Activated naive CD4-positive, alpha-beta T cell treated with anti-CD3 and anti-CD28 coated beads, Interleukin-2, amount 10 ng/mL, durations not matched to agents 7 days and 5 days (primary cell): ENCODE measurements around the gene CLEC16A.

Source experiments
- CTCF ChIA-PET: fragments of 350-600 bp; sonication (Branson Sonifier 250); formaldehyde crosslinking; loops from one replicate; lab custom pipeline; 2021; ENCODE audit warnings: antibody characterized with exemption; lab: Charles Lee
- DNase-seq: peaks from one replicate; pipeline ENCODE4 v3.0.0-alpha.2; 2020
- H3K27ac Mint-ChIP-seq: one replicate; pipeline ENCODE4 v1.8.0; 2021; ENCODE audit warnings: mild to moderate bottlenecking, moderate library complexity, mixed read lengths
- H3K27me3 Mint-ChIP-seq: one replicate; pipeline ENCODE4 v1.8.0; 2021; ENCODE audit warnings: mild to moderate bottlenecking, mixed read lengths
- H3K36me3 Mint-ChIP-seq: one replicate; pipeline ENCODE4 v1.8.0; 2021; ENCODE audit warnings: mixed read lengths
- H3K4me1 Mint-ChIP-seq: one replicate; pipeline ENCODE4 v1.8.0; 2021; ENCODE audit warnings: mixed read lengths
- H3K4me3 Mint-ChIP-seq: one replicate; pipeline ENCODE4 v1.8.0; 2021; ENCODE audit warnings: mild to moderate bottlenecking, moderate library complexity, mixed read lengths
- H3K9me3 Mint-ChIP-seq: one replicate; pipeline ENCODE4 v1.8.0; 2021; ENCODE audit warnings: mixed read lengths

Gene CLEC16A

DNA sequence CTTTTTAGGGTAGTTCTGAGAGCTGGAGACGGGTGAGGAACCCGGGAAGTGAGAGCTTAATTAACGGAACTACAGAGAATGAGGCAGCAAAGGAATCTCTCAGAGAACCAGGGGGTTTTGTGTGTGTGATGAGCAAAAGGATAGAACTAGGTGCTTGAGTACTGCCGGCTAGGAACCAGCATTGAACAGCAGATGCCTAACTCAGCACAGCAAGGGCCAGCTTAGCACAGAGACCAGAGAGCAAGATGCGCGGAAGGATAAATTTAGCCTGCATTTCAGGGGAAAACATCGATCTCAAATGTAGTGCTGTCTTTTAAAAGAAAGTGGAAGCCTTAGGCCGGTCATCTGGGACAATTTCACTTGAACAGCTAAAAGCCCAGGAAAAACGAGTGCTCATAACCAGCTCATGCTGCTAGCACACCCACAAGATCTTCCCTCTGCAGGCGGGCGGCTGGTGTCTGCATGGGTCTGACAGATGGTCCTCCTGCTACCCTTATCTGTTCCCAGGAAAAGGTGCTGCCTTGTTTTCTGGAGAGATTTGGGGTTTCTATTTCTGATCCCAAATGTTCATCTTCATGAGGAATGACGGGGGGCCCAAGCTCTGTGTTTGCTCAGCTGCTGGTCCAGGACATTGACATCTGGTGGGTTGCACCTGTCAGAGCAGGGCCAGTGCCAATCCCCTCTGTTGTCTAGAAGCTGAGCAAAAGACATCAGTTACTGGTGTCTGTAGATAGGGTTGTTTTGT lies 207.7 kb downstream of the CLEC16A start:
- no peak overlapping the region for H3K27ac Mint-ChIP-seq
- CTCF ChIA-PET, result interaction anchor here (0.9 to 1.3 kb wide), 4 partner anchors 10 to 59 kb away, joined by 3 read pairs; no protein-coding TSS in a partner anchor

DNA sequence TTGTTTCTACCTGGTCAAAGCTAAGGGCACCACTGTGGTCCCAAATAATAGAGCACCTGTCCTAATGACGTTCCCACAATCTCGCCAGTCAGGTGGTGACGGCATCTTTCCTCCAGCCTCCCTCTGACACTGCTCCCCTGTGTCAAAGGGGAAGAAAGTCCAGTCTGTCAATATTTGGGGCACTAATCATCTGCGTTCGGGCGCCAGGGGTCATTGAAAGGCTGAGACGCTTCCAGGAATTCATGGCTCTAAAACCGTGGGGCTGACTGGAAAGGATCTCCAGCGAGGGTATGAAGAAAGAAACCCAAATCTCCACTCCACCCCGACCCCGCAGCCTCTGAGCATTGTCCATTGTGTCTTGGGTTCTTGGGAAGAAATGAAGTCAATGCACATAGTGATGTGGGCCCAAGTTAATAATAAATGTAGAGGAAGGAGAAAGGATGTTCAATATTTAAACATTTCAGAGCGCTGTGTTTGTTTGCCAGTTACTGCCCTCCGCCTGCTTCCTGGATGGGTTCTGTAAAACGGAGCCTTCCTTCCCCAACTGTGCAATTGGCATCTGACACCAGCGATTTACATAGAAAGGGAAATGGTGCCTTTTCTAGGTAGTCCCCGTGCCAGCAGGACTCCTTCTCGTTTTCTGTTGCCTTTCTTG lies 208.4 kb downstream of the CLEC16A start:
- H3K27me3 Mint-ChIP-seq, result peaks cover 3% of the 10 kb centered on the region
- CTCF ChIA-PET, result interaction anchor here (1.3 kb wide), 2 partner anchors 12 to 13 kb away, joined by 3 read pairs; no protein-coding TSS in a partner anchor
- no peak overlapping the region for H3K4me3 Mint-ChIP-seq
- peaks cover 41% of the 10 kb centered on the region for H3K36me3 Mint-ChIP-seq
- H3K9me3 Mint-ChIP-seq, result no peaks in the 10 kb centered on the region
- H3K27ac Mint-ChIP-seq, result no peak overlapping the region
- peaks cover 54% of the 10 kb centered on the region for H3K4me1 Mint-ChIP-seq
- peak; percentile 28 for DNase-seq

More for the DNA sequence above, 207.7 kb downstream of the CLEC16A start:
- peaks cover 40% of the 10 kb centered on the region for H3K36me3 Mint-ChIP-seq
- peaks cover 52% of the 10 kb centered on the region for H3K4me1 Mint-ChIP-seq
- H3K27me3 Mint-ChIP-seq, result peaks cover 3% of the 10 kb centered on the region
- H3K9me3 Mint-ChIP-seq, result no peaks in the 10 kb centered on the region
- DNase-seq, result no peak
- H3K4me3 Mint-ChIP-seq, result no peak overlapping the region

DNA sequence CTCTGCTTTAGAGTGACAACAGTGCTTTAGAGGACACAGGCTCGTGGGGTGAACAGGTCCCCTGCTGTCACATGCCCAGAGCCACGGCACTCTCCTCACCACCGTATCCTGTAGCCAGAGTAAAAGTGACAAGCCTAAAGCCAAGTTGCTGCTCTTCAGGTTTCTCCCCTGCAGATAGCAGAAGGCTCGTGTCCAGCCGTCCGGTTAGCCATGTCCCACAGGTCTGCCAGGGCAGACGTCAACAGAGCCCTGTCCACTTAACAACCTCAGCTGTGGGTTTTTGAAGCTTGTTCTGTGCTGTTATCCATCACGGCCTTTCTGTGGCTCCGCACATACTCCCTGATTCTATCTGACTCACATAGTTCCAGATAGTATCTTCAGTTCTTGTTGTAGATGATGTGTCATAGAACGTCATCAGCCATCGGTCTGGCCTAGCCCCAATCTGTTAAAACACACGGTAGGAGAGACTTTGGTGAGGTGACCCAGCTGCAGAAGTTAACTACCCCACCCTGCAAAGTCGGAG lies 211.0 kb downstream of the CLEC16A start:
- no peak for DNase-seq
- Mint-ChIP-seq H3K36me3 (peaks cover 43% of the 10 kb centered on the region), H3K9me3 (peaks cover 4% of the 10 kb centered on the region), H3K27ac (no peak overlapping the region), H3K4me1 (peaks cover 73% of the 10 kb centered on the region), H3K4me3 (no peak overlapping the region), H3K27me3 (peaks cover 3% of the 10 kb centered on the region)
- CTCF ChIA-PET, result no interaction called here

DNA sequence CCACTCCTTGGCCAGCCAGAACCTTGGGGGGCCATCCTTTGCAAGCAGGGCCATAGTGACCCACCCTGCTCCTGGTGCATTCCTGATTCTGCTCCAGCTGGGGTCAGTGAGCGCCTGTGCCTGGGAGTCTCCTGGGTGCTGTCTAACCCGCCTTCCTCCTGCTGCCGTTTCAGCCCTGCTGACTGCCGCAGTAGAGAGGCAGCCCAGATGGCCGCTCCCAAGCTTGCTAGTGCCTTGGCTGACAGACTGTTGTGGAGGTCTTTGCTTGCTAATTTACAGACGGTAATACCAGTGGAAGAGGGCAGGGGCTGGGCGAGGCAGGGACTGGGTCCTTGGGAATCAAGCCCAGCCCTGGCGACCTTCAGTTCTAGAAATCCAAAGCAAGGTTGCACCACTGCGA lies 212.0 kb downstream of the CLEC16A start:
- no peak overlapping the region for H3K4me3 Mint-ChIP-seq
- CTCF ChIA-PET, result interaction anchor here (1.3 kb wide), 1 partner anchor 16 kb away, joined by 3 read pairs; no protein-coding TSS in a partner anchor
- peaks cover 43% of the 10 kb centered on the region for H3K36me3 Mint-ChIP-seq
- peaks cover 83% of the 10 kb centered on the region for H3K4me1 Mint-ChIP-seq
- H3K27ac Mint-ChIP-seq, result no peak overlapping the region
- H3K9me3 Mint-ChIP-seq, result peaks cover 11% of the 10 kb centered on the region
- DNase-seq, result no peak
- peaks cover 3% of the 10 kb centered on the region for H3K27me3 Mint-ChIP-seq

DNA sequence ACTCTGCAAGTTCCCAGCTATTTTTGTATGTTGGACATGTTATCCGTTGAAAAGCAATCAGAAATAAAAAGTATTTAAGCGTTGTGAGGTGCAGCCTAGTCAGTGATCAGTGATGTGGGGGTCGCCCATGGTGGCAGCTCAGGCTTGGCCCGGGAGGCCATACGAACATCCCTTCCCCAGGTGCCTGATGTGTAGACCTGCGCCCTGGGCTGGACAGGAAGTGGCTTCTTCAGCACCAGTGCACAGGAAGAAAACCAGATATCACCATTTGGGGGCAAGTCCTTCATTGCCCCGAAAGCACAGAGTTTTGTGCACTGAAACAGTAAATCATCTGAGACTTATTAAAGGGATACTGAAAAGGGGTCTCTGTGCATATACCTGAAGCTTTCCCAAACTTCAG lies 212.8 kb downstream of the CLEC16A start:
- Mint-ChIP-seq H3K4me1 (peaks cover 86% of the 10 kb centered on the region), H3K9me3 (peaks cover 11% of the 10 kb centered on the region), H3K36me3 (peaks cover 44% of the 10 kb centered on the region), H3K27me3 (no peaks in the 10 kb centered on the region), H3K27ac (no peak overlapping the region), H3K4me3 (no peak overlapping the region)
- CTCF ChIA-PET, result interaction anchor here (1.2 to 1.3 kb wide), 2 partner anchors 16 to 20 kb away, joined by 3 read pairs; no protein-coding TSS in a partner anchor
- no peak for DNase-seq

DNA sequence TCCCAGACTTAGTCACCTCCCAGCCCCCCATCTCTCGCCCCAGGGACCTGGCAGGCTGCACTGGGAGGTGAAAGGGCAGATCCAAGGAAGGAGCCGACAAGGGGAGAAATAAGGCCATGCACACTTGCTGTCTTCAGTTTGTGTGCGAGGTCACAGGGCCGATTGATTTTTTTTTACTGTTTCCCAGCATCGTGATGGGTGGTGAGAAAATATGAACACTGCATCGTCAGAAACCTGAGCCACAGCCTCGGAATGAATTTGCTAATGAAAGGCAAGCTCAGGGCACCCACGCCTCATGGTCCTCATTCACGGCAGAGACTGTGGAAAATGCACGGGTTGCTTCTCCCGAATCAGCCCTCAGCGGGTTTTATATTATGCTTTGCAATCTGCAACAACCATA lies 213.7 kb downstream of the CLEC16A start:
- Mint-ChIP-seq H3K36me3 (peaks cover 45% of the 10 kb centered on the region), H3K9me3 (peaks cover 11% of the 10 kb centered on the region), H3K4me1 (peaks cover 86% of the 10 kb centered on the region), H3K4me3 (no peak overlapping the region), H3K27me3 (no peaks in the 10 kb centered on the region), H3K27ac (no peak overlapping the region)
- no peak for DNase-seq
- CTCF ChIA-PET, result interaction anchor here (1.2 to 1.3 kb wide), 2 partner anchors 17 to 19 kb away, joined by 3 read pairs; no protein-coding TSS in a partner anchor

DNA sequence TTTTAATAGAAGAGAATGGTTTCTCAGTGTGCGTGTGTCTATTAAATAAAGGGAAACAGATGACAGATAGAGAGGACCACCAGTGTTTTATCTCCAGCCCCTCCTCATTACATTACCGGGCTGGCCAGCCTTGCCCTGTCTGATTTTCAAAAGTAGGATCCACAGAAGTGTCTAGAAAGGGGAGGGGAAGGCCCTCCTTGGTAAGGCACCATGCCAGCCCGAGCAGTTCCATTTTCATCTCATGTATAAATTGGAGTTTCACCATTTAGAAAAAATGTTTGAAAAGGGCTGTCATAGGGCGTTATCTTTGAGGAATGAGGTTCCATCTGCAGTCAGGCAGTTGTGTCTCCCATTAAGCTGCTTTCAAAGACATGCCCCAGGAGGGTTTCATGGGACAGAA lies 214.9 kb downstream of the CLEC16A start:
- Mint-ChIP-seq H3K4me1 (peaks cover 85% of the 10 kb centered on the region), H3K36me3 (peaks cover 42% of the 10 kb centered on the region), H3K27me3 (no peaks in the 10 kb centered on the region), H3K9me3 (peaks cover 11% of the 10 kb centered on the region), H3K4me3 (no peak overlapping the region), H3K27ac (no peak overlapping the region)
- CTCF ChIA-PET, result interaction anchor here (0.7 to 1.3 kb wide), 6 partner anchors 11 to 188 kb away, joined by 3 to 4 read pairs (median 3); no protein-coding TSS in a partner anchor
- DNase-seq, result no peak

DNA sequence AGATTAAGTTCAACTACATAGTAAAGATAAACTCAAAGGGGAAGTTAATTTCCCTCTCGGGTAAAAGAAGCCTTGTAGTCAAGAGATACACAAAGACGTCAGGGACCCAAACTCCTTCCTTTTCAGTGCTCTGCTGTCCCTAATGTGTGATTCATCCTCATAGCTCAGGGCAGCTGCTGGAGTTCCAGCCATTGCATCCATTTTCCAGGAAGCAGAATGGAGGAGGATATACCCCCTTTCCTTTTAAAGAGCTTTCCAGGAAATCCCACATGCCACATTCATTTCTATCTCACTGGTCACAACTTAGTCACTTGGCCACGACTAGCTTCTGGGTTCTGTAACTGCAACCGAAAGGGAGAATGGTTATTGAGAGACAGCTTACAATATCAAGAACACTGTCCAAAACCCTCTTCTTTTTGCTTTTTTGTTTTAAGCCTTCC lies 216.3 kb downstream of the CLEC16A start:
- DNase-seq, result no peak
- Mint-ChIP-seq H3K4me1 (peaks cover 91% of the 10 kb centered on the region), H3K4me3 (no peak overlapping the region), H3K27ac (peak overlapping the region; percentile 72), H3K27me3 (no peaks in the 10 kb centered on the region), H3K9me3 (peaks cover 11% of the 10 kb centered on the region), H3K36me3 (peaks cover 35% of the 10 kb centered on the region)
- CTCF ChIA-PET, result interaction anchor here (0.8 to 1.1 kb wide), 3 partner anchors 29 to 95 kb away, joined by 3 to 4 read pairs (median 3); partner anchors contain the start of gene SOCS1

DNA sequence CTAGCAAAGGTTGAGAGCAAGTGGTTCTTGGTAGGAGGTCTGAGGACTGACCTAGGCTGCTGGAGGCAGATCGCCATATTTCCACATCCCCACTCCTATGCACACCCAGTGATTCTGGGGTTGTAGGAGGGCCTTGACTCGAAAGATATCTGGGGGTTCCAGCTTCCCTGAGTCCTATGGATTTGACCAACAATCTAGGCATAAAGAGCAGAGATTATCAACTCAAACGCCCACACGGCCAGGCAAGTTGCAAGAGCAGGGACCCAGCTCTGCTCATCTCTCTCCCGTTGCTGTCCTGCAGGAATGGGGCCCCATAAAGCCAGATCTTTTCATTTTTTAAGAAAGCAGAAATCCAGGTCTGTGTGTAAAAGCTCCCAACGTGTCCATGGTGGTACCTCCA lies 217.1 kb downstream of the CLEC16A start:
- DNase-seq, result no peak
- Mint-ChIP-seq H3K9me3 (peaks cover 11% of the 10 kb centered on the region), H3K27me3 (no peaks in the 10 kb centered on the region), H3K4me1 (peaks cover 94% of the 10 kb centered on the region), H3K27ac (peak overlapping the region; percentile 28), H3K36me3 (peaks cover 36% of the 10 kb centered on the region), H3K4me3 (no peak overlapping the region)
- CTCF ChIA-PET, result interaction anchor here (0.8 to 1.4 kb wide), 3 partner anchors 25 to 94 kb away, joined by 3 to 4 read pairs (median 3); partner anchors contain the start of gene SOCS1

DNA sequence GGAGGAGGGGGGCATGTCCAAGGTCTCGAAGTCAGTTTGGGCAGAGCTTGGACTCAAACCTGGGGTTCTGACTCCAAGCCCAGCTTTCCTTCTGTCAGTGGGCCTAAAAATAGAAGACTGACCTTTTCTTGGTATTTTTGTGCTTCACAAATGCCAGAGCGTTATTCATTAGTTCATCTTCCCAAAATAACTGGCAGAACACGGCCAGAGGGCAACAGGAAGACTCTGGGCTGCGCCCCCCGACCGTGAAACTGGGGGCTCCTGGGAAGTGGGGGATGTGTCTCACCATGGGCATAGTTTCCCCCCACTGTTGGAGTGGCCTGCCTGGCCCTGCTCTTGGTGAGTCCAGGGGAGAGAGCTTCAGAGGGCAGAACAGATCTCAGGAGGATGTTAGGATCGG lies 217.6 kb downstream of the CLEC16A start:
- Mint-ChIP-seq H3K27ac (no peak overlapping the region), H3K27me3 (no peaks in the 10 kb centered on the region), H3K4me1 (peaks cover 91% of the 10 kb centered on the region), H3K9me3 (peaks cover 11% of the 10 kb centered on the region), H3K36me3 (peaks cover 40% of the 10 kb centered on the region), H3K4me3 (no peak overlapping the region)
- DNase-seq, result no peak
- CTCF ChIA-PET, result interaction anchor here (1.4 kb wide), 1 partner anchor 25 kb away, joined by 3 read pairs; no protein-coding TSS in a partner anchor

DNA sequence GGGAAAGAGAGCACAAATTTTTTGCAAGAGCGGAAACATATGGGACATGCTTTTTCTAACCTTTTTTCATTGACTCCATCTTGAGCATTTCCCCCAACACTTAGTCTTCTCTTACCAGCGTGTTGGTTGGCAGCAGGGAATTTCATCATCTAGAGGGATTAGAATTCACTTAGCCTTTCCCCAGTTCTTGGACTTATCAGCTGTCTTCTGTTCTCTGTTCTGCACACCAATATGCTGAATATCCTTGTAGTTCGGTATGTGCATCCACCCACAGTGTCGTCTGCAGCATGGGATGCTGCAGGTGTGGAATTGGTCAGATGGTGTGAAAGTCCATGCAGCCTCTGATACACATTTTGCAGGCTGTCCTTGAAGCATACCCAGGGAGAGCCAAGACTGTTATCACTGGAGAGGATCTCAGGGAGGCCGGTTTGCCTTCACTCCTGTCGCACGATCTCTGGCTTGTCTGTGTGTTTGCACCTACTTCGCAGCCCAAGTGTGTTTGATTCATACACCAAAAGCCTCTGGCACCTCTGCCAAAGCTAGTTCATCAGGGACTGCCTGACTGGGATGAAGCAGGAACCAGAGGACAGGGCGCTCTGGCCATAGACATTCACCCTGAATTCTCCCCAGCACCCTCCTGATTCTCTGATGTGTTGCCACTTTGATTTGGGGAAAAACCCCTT lies 218.4 kb downstream of the CLEC16A start:
- DNase-seq, result no peak
- Mint-ChIP-seq H3K4me1 (peaks cover 84% of the 10 kb centered on the region), H3K4me3 (no peak overlapping the region), H3K36me3 (peaks cover 45% of the 10 kb centered on the region), H3K27ac (peak overlapping the region; percentile 33), H3K27me3 (no peaks in the 10 kb centered on the region), H3K9me3 (peaks cover 11% of the 10 kb centered on the region)
- CTCF ChIA-PET, result interaction anchor here (1.2 to 1.4 kb wide), 2 partner anchors 26 to 93 kb away, joined by 3 read pairs; partner anchors contain the start of gene SOCS1

DNA sequence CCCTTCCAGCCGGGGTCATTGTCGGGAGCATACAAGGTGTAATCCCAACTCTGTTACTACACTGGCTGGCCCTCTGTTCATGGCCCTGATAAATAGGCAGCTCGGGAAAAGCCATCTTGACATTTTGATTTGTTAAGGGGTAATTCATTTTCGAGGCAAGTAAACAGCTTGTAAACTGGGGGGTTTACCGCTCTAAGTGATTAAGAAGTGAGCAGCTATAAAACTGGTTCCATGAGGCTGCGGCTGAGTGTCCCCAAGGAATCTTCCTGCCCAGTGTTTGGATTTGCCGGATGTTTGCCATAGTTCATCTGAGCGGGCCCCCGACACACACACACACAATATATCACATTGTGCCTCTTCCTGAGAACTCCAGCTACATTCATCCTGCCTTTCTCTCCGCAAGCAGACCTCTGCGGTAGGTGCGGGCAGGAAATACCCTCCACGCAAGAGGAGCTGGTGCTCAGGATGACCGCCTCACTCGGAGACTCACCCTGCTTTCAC lies 219.4 kb downstream of the CLEC16A start:
- Mint-ChIP-seq H3K4me3 (no peak overlapping the region), H3K27ac (no peak overlapping the region), H3K27me3 (no peaks in the 10 kb centered on the region), H3K4me1 (peaks cover 74% of the 10 kb centered on the region), H3K36me3 (peaks cover 46% of the 10 kb centered on the region), H3K9me3 (peaks cover 11% of the 10 kb centered on the region)
- CTCF ChIA-PET, result interaction anchor here (0.5 to 1.2 kb wide), 2 partner anchors 89 to 92 kb away, joined by 3 read pairs; partner anchors contain the start of gene SOCS1
- no peak for DNase-seq
